Stimulated activated CD8-positive, alpha-beta memory T cell treated with anti-CD3 and anti-CD28 coated beads, Interleukin-12 subunit alpha, Interleukin-12 subunit beta, amount 100 ng/mL, for 24 hours (primary cell): Measurements from ENCODE around the gene ALG14.

ENCODE experiments used
- DNase-seq: peaks from one replicate; pipeline ENCODE4 v3.0.0-alpha.2; 2020; ENCODE audit errors: extremely low read depth

The ALG14 gene

DNA sequence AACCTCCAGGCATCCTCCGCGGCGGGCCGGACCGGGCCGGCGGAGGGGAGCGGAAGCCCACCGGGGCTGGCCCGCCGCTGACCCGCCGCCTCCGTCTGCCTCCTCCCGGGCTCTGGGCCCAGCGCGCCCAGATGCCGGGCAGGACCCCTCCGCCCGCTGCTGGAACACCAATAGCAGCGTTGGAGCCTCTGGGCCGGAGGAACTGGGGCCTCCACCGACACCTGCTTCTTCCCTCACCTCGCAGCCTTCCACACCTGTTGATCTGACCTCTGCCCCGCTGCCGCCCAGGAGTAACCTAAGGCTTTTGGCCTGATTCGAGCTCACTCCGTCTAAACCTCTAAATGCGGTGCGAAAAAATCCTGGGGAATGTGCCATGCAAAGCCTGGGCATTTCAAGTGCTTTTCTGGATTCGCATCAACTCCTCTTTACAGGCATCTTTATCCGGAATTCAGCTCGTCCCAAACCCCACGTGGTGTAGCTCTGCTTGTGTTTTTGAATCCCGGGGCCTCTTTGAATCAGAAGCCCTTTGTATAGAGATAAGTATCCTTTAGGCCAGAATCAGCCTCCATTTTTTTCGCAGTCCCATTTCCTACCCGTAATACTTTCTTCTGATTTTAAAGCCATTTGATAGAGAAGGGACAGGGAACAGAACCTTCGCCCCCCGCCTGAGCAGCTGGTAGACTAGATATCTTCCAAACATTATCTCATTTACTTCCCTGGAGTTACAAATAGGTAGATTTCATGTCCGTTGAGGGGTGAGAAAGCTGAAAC, 145.2 kb downstream of the ALG14 start:
- no peak for DNase-seq

DNA sequence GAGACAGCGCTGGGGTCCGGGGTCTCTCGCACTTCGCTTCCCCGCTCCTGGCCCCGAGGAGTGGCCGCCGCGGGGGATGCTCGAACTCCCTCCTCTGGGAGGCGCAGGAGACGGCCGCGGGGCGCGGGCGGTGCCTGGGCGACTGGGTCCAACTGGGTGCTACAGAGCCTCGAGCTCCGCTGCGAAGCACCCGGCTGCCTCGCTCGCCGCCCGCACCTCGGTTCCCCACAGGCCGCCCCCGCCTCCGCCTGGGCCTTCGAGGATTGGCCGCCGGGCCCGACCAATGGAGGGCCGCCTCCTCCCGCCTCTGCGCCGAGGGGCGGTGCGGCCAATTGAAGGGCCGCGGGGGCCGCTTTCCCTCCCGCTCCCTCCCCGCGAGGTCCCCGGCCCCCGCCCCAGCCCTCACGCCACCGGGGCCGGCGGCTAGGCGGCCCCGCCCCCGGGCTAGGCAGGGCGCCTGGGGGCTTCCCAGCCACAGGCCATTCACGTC, 145.8 kb downstream of the ALG14 start, which contains the start of gene CNN3:
Gene CNN3 (minus strand): TSS at position 196 of the 490 bp plus-strand sequence. CDS start 216 bp downstream, outside the sequence.
- DNase-seq, result peak; percentile 33

DNA sequence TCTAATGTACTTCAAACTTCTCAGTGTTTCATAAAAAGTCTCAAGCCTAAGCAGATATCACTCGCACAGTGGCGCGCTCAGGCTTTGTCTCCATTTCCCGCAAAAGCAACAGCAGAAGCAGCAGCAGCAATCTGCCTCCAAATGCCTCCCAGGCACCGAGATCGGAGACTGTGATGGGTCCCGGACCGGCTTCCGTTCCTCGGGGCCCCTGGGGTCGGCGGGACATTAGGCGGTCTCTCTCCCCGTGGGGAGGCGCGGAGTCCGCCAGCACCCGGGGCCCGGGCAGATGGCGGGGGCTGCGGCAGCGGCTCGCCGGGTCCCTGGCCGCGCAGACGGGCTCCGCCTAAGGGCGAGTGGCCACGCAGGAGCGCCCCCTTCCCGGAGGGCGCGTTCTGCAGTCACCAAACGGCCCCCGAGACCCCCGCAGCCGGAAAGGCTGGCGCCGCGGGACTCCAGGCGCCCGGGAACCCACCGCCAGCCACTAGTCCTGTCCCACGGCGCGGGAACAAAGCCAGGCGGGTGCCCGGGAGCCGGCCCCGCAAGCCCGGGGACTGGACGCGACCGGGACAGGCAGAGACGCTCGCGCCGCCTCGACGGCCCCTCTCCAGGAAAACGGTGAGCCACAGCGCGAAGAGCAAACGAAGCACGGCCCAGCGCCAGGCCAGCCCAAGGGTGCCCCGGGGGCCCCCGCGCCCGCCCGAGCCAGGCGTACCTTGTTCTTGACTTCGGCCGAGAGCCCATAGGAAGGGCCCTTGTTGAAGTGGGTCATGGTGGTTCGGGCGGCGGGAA, 146.4 kb downstream of the ALG14 start:
- DNase-seq, result no peak

DNA sequence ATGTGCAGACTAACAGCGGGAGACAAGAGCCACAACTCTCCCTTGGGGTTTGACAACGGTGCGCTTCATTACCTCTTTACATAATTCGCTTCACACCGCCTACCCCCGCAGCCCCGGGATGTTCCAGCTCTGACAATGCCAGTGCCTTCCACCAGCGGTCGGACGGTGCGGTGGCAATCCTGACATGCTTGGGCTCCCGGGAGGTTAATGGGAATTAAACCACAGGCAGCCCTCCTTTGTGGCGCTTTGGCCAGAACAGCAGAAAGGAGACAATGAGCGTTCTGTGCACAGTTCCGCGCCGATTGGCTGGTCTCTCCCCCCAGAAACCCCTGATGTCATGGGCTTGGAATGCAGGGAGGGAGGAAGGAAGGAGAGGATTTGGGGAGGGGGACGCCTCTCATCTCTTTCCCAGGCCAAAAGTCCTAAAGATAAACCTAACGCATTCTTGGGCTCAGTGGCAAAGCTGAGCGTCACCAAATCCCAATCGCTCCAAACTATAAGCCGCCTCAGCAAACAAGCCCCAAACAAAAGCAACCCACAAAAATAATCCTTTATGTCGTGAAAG, 147.1 kb downstream of the ALG14 start:
- DNase-seq, result no peak

DNA sequence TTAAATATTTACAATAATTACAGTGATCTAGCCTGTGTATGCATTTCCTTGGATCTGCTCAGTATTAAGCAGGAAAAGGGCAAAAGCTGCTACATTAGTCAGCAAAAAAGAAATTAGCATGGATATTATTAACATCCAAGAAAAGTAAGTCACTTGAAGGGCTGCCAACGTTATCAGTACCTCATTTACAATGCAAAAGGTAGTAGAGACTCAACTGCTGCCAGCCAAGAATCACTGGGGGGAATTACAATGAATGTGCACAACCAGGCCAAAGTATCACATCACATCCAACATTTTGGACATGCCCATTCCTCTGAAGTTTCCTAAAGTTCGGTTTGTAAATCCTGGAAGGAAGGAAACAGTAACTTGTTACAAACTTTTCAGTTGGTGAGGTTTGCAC, 147.7 kb downstream of the ALG14 start:
- no peak for DNase-seq
